ENCODE data around the gene RALA. TPM values are rescaled to one million over a fixed set of nuclear protein-coding genes. Genes with fewer than 3 reads are reported as not detected.

The RALA gene
- polyA plus RNA-seq, 1 experiment = 59.2 TPM

DNA sequence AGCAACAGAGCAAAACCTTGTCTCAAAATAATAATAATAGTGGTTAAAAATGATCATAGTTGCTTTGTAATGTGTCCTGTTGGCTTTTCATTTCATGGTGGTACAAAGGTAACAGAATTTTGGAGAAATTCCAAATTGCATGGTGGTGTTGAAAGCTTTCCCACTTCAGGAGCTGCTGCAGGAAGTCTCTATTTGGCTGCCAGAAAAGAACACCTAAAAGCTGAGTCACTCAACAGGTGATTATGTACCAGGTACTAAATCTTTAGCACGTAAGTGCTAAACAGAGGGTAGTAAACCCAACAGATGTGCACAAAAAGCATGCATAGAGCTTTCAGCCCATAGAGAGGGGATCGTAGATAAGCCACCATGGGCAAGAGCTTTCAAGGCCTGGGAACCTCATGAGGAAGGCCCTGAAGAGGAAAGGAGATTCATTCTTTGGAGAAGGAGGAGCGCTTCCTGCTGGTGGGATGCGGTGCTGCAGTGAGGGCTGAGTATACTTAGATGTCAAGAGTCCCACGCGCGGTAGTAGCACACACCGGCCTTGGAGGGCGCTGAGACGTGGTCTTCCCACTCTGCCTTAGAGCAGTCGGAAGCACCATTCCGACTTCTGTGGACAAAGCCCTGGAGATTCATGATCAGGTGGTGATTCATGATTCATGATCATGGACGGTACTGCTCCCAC, 118.7 kb downstream of the RALA start:
- Histone ChIP-seq H3K27ac (ENCODE audit: low read depth, low read length) (no peak overlapping the region), H3K27me3 (ENCODE audit: control insufficient read depth, insufficient read depth, low read length) (no peaks in the 10 kb centered on the region), H3K4me3 (ENCODE audit: low read depth, low read length) (no peak overlapping the region), H3K9me3 (ENCODE audit: control insufficient read depth, insufficient read depth, low read length) (no peaks in the 10 kb centered on the region)
- DNase-seq (ENCODE audit: low read depth, low spot score) = no peak
- TF ChIP-seq, protein P1, sequence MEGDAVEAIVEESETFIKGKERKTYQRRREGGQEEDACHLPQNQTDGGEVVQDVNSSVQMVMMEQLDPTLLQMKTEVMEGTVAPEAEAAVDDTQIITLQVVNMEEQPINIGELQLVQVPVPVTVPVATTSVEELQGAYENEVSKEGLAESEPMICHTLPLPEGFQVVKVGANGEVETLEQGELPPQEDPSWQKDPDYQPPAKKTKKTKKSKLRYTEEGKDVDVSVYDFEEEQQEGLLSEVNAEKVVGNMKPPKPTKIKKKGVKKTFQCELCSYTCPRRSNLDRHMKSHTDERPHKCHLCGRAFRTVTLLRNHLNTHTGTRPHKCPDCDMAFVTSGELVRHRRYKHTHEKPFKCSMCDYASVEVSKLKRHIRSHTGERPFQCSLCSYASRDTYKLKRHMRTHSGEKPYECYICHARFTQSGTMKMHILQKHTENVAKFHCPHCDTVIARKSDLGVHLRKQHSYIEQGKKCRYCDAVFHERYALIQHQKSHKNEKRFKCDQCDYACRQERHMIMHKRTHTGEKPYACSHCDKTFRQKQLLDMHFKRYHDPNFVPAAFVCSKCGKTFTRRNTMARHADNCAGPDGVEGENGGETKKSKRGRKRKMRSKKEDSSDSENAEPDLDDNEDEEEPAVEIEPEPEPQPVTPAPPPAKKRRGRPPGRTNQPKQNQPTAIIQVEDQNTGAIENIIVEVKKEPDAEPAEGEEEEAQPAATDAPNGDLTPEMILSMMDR (IDR thresholded peaks at IDR 0.05; ENCODE audit: low read depth, low read length) = peak; percentile 30; the same call in 1 of the 2 replicates
- ChIA-PET POLR2A (interaction anchor here (0.7 to 1.4 kb wide), 2 partner anchors 119 to 149 kb away, joined by 4 to 6 read pairs; partner anchors contain the start of gene RALA), CTCF (interaction anchor here (0.7 to 14.1 kb wide), 3 partner anchors 8 to 489 kb away, joined by 3 to 409 read pairs (median 4); no protein-coding TSS in a partner anchor)

DNA sequence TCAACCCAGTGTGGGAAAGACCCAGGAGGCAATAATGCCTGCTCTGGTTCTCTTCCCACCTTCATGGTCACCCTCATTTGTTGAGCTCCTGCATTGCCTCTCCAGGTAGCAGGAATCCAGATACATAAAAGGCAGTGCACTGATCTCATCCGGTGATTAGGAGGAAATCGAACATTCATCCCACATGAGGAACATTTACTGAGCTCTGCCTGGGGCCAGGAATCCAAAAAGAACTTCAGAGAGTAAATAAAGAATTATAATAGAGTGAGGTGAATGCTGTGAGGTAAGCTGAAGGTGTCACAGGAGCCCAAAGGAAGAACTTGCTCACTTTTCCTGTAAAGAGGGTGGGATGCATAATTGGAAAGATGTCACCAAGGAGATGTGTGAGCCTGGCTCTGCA, 121.2 kb downstream of the RALA start:
- POLR2A ChIA-PET = no interaction called here
- Histone ChIP-seq H3K27ac (ENCODE audit: low read depth, low read length) (no peak overlapping the region), H3K27me3 (ENCODE audit: control insufficient read depth, insufficient read depth, low read length) (no peaks in the 10 kb centered on the region), H3K4me3 (ENCODE audit: low read depth, low read length) (no peak overlapping the region), H3K9me3 (ENCODE audit: control insufficient read depth, insufficient read depth, low read length) (no peaks in the 10 kb centered on the region)
- CTCF ChIA-PET = interaction anchor here (0.6 to 14.1 kb wide), 4 partner anchors 10 to 250 kb away, joined by 3 to 409 read pairs (median 28); no protein-coding TSS in a partner anchor
- DNase-seq (ENCODE audit: low read depth, low spot score) = no peak
- TF ChIP-seq, protein P1 (IDR thresholded peaks at IDR 0.05; ENCODE audit: low read depth, low read length) = no peak

DNA sequence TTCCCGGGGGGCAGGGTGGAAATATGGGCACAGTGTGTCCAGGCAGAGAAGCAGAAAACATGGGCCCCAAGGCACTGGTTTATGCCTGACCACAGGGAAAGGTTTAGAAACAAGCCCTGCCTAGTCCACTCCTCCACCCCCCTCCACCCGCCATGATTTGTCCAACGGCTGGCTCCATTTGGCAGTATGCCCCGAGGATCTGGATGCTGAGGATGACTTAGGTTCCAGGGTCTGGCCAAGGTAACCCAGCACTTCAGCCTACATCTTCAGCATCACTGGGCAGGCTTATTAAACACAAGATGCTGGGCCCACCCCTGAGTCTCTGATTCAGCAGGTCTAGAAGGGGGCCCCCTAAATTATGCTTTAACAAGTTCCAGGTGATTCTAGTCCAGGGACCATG, 121.9 kb downstream of the RALA start:
- no peaks in the 10 kb centered on the region for H3K27me3 ChIP-seq (ENCODE audit: control insufficient read depth, insufficient read depth, low read length)
- no peak overlapping the region for H3K4me3 ChIP-seq (ENCODE audit: low read depth, low read length)
- H3K27ac ChIP-seq (ENCODE audit: low read depth, low read length) = no peak overlapping the region
- ChIA-PET CTCF (interaction anchor here (0.5 to 14.1 kb wide), 22 partner anchors 8 to 172 kb away, joined by 3 to 409 read pairs (median 4); no protein-coding TSS in a partner anchor), POLR2A (interaction anchor here (0.8 to 1.4 kb wide), 3 partner anchors 12 to 165 kb away, joined by 4 to 6 read pairs (median 4); partner anchors contain the start of gene RALA)
- DNase-seq (ENCODE audit: low read depth, low spot score) = no peak
- TF ChIP-seq, protein P1 (IDR thresholded peaks at IDR 0.05; ENCODE audit: low read depth, low read length) = no peak
- no peaks in the 10 kb centered on the region for H3K9me3 ChIP-seq (ENCODE audit: control insufficient read depth, insufficient read depth, low read length)

DNA sequence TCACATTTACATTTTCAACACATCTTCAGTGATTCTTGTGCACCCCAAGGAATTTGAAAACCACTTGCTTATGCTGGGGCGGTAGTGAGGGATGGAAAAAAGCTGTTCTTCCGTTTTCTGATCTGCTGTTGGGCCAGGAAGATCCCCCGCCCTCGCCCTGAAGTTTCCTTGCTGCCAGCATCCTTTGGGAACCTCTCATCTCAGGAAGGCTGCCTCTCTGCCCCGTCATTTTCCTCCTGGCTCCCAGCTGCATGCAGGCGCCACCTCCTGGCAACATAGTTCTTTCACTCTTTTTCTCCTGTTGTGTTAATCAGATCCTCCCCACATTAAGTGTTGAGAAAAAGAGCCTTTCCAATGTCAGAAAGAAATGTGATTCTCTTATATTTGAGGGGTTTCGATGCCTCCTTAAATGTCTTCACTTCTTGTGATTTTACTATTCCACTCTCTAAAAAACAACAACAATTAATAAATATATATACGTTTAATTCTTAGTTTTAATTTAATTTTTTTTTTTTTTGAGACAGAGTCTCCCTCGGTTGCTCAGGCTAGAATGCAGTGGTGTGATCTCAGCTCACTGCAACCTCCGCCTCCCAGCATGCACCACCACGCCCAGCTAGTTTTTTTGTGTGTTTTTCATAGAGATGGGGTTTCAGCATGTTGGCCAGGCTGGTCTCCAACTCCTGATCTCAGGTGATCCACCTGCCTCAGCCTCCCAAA, 122.9 kb downstream of the RALA start:
- H3K9me3 ChIP-seq (ENCODE audit: control insufficient read depth, insufficient read depth, low read length) = no peaks in the 10 kb centered on the region
- no peaks in the 10 kb centered on the region for H3K27me3 ChIP-seq (ENCODE audit: control insufficient read depth, insufficient read depth, low read length)
- ChIA-PET CTCF (interaction anchor here (0.5 to 14.1 kb wide), 29 partner anchors 9 to 265 kb away, joined by 3 to 409 read pairs (median 4); no protein-coding TSS in a partner anchor), POLR2A (interaction anchor here (0.7 to 1.4 kb wide), 4 partner anchors 9 to 166 kb away, joined by 4 to 6 read pairs (median 4); partner anchors contain the start of gene RALA)
- TF ChIP-seq, protein P1 (IDR thresholded peaks at IDR 0.05; ENCODE audit: low read depth, low read length) = peak; percentile 87
- peak; percentile 67 for DNase-seq (ENCODE audit: low read depth, low spot score)
- H3K27ac ChIP-seq (ENCODE audit: low read depth, low read length) = no peak overlapping the region
- H3K4me3 ChIP-seq (ENCODE audit: low read depth, low read length) = no peak overlapping the region
